CD8-positive, alpha-beta memory T cell (primary cell): Measurements from ENCODE around the gene NOXO1. TPM values are rescaled to one million over a fixed set of nuclear protein-coding genes. Genes with fewer than 3 reads are reported as not detected.
A peak's percentile ranks its signal among the peaks of the same experiment; 100 is the strongest.

Source experiments
- CTCF ChIA-PET: fragments of 350-600 bp; sonication (Branson Sonifier 250); formaldehyde crosslinking; loops from one replicate; lab custom pipeline; 2021; ENCODE audit warnings: antibody characterized with exemption; lab: Charles Lee
- POLR2A ChIA-PET: fragments of 350-600 bp; sonication (Branson Sonifier 250); formaldehyde crosslinking; loops from one replicate; lab custom pipeline; 2021; ENCODE audit warnings: antibody characterized with exemption; lab: Charles Lee
- DNase-seq, 5 donors: peaks; one replicate each; pipeline versions ENCODE4 v3.0.0 to v3.0.0-alpha.2; 2020 to 2022; ENCODE audit warnings: mixed read lengths in 1 of 5
- H3K27ac ChIP-seq: one replicate; pipeline ENCODE4 v1.7.0; 2013; ENCODE audit warnings: low read depth, mild to moderate bottlenecking, low read length, moderate library complexity
- H3K27me3 ChIP-seq: 2 replicates; pipeline ENCODE4 v1.7.0; 2013; ENCODE audit warnings: low read length, mild to moderate bottlenecking; ENCODE audit not compliant: insufficient read depth, poor library complexity, severe bottlenecking
- H3K36me3 ChIP-seq: 2 replicates; pipeline ENCODE4 v1.7.0; 2013; ENCODE audit warnings: mild to moderate bottlenecking, low read length, moderate library complexity; ENCODE audit not compliant: insufficient read depth
- H3K4me1 ChIP-seq: 2 replicates; pipeline ENCODE4 v1.7.0; 2013; ENCODE audit warnings: mild to moderate bottlenecking, low read length, moderate library complexity; ENCODE audit not compliant: insufficient read depth
- H3K4me3 ChIP-seq: 2 replicates; pipeline ENCODE4 v1.7.0; 2013; ENCODE audit warnings: mild to moderate bottlenecking, low read length
- H3K9me3 ChIP-seq: 2 replicates; pipeline ENCODE4 v1.7.0; 2013; ENCODE audit warnings: mild to moderate bottlenecking, low read length
- H3K27ac Mint-ChIP-seq, 8 donors: one replicate each; pipeline ENCODE4 v1.8.0; 2020 to 2021; ENCODE audit warnings: mixed read lengths in 8 of 8, mild to moderate bottlenecking in 6 of 8, inconsistent platforms in 3 of 8, moderate library complexity in 3 of 8
- H3K27me3 Mint-ChIP-seq, 2 donors: one replicate each; pipeline ENCODE4 v1.8.0; 2020 to 2021; ENCODE audit warnings: mixed read lengths in 2 of 2, mild to moderate bottlenecking in 1 of 2, moderate library complexity in 1 of 2
- H3K36me3 Mint-ChIP-seq, 3 donors: one replicate each; pipeline ENCODE4 v1.8.0; 2020 to 2021; ENCODE audit warnings: mixed read lengths in 3 of 3, inconsistent platforms in 1 of 3, mild to moderate bottlenecking in 1 of 3
- H3K4me1 Mint-ChIP-seq, 3 donors: one replicate each; pipeline ENCODE4 v1.8.0; 2020 to 2021; ENCODE audit warnings: mixed read lengths in 3 of 3, inconsistent platforms in 1 of 3, mild to moderate bottlenecking in 1 of 3
- H3K4me3 Mint-ChIP-seq, 7 donors: one replicate each; pipeline ENCODE4 v1.8.0; 2020 to 2021; ENCODE audit warnings: mixed read lengths in 7 of 7, mild to moderate bottlenecking in 6 of 7, moderate library complexity in 4 of 7, inconsistent platforms in 2 of 7
- H3K9me3 Mint-ChIP-seq, 5 donors: one replicate each; pipeline ENCODE4 v1.8.0; 2020 to 2022; ENCODE audit warnings: mixed read lengths in 5 of 5, mild to moderate bottlenecking in 3 of 5, moderate library complexity in 2 of 5, inconsistent platforms in 1 of 5
- polyA plus RNA-seq: library from polyadenylated mRNA; unstranded; fragments of 300-500 nt; fragmentation: Illumina TruSeq; gene quantifications from one replicate; pipeline ENCODE4 v1.2.3, GENCODE V29; 2021
- total RNA-seq, 2 experiments: library from RNA; stranded (reverse); gene quantifications; one replicate each; pipeline ENCODE4 v1.2.3, GENCODE V29; 2021

Gene NOXO1
- total and polyA plus RNA-seq, 3 experiments from 2014 or later: 0.47 to 0.48 TPM; not detected in 1

DNA sequence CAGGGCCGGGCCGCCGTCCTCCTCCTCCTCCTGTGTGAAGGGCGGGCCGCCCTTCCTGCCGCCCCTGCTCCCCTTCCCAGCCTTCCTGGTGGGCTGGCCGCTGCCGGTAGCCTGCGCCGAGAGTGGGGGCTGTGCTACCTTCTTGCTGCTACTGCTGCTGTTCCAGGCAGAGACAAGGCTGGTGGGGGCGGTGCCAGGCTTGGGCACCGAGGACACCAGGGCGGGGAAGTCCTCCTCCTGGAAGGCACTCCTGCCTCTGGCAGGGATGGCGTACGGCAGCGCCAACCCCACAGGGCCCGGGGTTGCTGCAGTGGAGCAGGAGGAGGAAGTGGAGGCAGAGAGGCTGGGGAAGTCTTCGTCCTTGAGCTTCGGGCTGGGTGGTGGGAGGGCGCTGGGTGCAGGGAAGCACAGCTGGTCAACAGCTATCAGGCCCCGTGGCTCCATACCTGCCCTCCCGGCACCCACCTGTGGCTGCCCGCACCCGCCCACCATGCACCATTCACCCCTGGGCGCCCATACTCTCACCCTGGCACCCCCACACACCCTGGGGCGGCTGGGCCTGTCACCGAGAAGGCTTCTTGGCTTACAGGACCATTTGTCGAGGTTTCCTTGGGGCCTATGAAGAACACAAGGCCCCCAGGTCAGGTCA lies 18.7 kb upstream of the NOXO1 start:
- H3K27me3 ChIP-seq: no peaks in the 10 kb centered on the region
- H3K4me3 ChIP-seq: no peak overlapping the region
- no peaks in the 10 kb centered on the region for H3K9me3 ChIP-seq
- no peak overlapping the region for H3K4me3 Mint-ChIP-seq
- no peak overlapping the region for H3K27ac Mint-ChIP-seq
- peaks cover 0 to 17% (median 4%) of the 10 kb centered on the region in 3 donors for H3K4me1 Mint-ChIP-seq
- no peak overlapping the region for H3K27ac ChIP-seq
- peaks cover 0 to 45% (median 3%) of the 10 kb centered on the region in 3 donors for H3K36me3 Mint-ChIP-seq
- POLR2A ChIA-PET: no interaction called here
- no peak for DNase-seq
- H3K27me3 Mint-ChIP-seq: no peaks in the 10 kb centered on the region
- H3K36me3 ChIP-seq: peaks cover 12% of the 10 kb centered on the region
- H3K9me3 Mint-ChIP-seq: no peaks in the 10 kb centered on the region
- peaks cover 7% of the 10 kb centered on the region for H3K4me1 ChIP-seq
- CTCF ChIA-PET: no interaction called here

DNA sequence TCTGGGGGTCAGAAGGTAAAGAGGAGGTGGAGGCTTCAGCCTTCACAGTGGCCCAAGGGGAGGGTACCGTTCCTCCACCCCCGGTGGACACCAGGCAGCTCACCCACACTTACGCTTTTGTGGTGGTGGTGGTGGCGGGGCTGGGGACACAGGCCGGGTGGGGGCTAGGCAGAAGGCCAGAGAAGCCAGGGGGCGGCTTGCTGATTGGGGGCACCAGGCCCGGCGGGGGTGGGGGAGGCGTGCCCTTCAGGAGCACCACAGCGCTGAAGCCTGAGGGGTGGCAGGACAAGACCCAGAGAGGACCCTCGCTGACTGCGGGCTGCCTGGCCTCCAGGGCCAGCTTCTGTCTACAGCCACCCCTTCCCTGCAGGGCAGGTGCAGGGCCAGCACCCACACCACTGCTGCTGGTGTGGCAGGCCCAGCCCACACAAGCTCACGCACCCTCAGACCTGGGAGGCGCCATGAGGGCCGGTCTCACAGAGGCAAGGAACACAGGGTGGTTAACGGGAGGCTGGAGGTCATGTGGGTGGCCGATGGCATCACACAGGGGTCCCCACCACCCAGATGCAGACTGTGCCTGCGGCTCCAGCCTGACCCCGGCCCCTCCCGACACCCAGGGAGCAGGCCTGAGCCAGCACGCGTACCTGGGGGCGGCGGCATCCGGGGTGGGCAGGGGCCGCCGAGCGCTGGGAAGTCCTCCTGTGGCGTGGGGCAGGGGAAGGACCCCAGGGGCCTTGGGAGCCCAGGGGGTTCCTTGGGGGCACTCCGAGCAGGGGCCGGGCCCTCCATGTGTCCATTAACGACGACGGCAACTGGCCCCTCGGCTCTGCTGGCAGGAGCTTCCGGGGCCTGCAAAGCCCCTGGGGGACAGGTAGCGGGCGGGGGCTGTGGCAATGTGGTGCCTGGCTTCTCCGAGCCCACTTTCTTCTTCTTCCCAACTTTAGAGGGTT lies 17.9 kb upstream of the NOXO1 start:
- Mint-ChIP-seq H3K4me3 (no peak overlapping the region), H3K36me3 (peaks cover 0 to 43% (median 3%) of the 10 kb centered on the region in 3 donors), H3K27ac (no peak overlapping the region), H3K9me3 (no peaks in the 10 kb centered on the region), H3K27me3 (no peaks in the 10 kb centered on the region), H3K4me1 (peaks cover 0 to 11% (median 4%) of the 10 kb centered on the region in 3 donors)
- POLR2A ChIA-PET: no interaction called here
- CTCF ChIA-PET: no interaction called here
- DNase-seq: no peak
- peaks cover 3% of the 10 kb centered on the region for H3K4me1 ChIP-seq
- no peak overlapping the region for H3K27ac ChIP-seq
- H3K9me3 ChIP-seq: no peaks in the 10 kb centered on the region
- H3K4me3 ChIP-seq: no peak overlapping the region
- no peaks in the 10 kb centered on the region for H3K27me3 ChIP-seq
- peaks cover 12% of the 10 kb centered on the region for H3K36me3 ChIP-seq

DNA sequence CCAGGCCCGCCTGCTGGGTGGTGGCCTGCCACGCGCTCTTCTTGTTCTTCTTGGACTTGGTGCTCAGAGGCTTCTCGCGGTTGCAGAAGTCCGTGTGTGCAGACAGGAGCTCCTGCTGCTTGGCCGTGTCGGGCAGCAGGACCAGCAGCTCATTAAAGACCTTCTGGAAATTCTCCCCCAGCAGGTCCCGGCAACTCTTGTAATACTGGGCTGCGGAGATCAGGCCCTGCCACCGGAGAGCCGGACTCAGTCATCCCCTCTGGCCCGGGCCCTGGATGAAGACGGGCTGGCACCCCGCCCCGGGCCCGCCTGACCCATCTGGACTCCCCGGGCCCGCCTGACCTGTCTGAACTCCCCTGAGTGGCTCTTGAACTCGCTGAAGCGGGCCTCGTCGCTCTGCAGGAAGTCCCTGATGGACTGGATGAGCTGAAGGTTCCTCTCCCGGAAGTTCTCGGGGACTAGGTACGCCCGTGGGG lies 17.1 kb upstream of the NOXO1 start:
- H3K27me3 ChIP-seq: no peaks in the 10 kb centered on the region
- Mint-ChIP-seq H3K27ac (peak overlapping the region in 2 of 8 donors; percentile 64 to 76), H3K4me1 (peaks cover 0 to 12% (median 4%) of the 10 kb centered on the region in 3 donors), H3K4me3 (no peak overlapping the region), H3K36me3 (peaks cover 0 to 43% (median 3%) of the 10 kb centered on the region in 3 donors), H3K9me3 (no peaks in the 10 kb centered on the region), H3K27me3 (no peaks in the 10 kb centered on the region)
- CTCF ChIA-PET: interaction anchor here (1.1 to 1.2 kb wide), 2 partner anchors 15 to 142 kb away, joined by 3 to 4 read pairs; no protein-coding TSS in a partner anchor
- DNase-seq: no peak
- no peaks in the 10 kb centered on the region for H3K4me1 ChIP-seq
- H3K4me3 ChIP-seq: no peak overlapping the region
- no peak overlapping the region for H3K27ac ChIP-seq
- no peaks in the 10 kb centered on the region for H3K9me3 ChIP-seq
- peaks cover 12% of the 10 kb centered on the region for H3K36me3 ChIP-seq
- POLR2A ChIA-PET: no interaction called here

DNA sequence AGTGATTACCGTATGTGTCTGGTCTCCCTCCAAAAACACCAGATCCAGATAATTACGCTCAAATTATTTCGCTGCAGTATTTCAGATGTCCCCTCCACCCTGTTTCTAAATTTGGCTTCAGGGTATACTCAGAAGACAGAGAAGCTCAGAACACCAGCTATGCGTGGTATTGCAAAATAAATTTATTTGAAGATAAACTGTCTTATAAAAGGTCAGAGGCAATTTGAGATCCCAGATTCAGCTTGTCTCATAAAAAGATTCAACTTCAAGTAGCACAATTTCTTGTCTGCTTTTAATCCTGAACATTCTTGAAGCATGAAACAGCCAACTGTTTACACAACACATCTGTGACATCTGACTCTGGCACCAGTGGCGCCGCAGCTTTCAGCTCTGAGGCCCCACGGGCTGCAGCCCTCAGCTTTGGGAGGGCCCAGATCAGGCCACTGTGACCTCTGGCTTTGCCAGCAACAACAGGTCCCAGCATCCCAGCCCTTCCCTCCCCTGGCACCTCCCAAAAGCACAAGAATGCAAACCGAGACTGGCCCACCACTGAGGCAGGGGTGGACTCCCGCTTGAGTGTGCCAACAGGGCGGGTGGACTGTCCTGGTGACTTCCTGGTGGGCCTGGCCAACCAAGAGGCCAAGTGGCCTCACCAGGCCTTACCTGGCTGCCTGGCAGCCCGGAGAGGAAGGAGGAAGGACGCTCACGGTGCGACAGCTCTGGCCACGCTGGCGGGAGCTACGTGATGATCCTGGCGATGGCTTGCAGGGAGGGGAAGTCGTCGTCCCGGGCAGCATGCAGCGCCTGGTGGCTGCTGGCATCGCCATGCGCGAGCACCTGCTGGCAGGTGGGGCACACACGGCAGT lies 16.5 kb upstream of the NOXO1 start:
- ChIA-PET CTCF (interaction anchor here (1.1 to 1.2 kb wide), 2 partner anchors 16 to 143 kb away, joined by 3 to 4 read pairs; no protein-coding TSS in a partner anchor), POLR2A (no interaction called here)
- DNase-seq: no peak
- H3K36me3 ChIP-seq: peaks cover 12% of the 10 kb centered on the region
- no peaks in the 10 kb centered on the region for H3K9me3 ChIP-seq
- no peaks in the 10 kb centered on the region for H3K27me3 Mint-ChIP-seq
- no peak overlapping the region for H3K4me3 ChIP-seq
- peaks cover 0 to 13% (median 4%) of the 10 kb centered on the region in 3 donors for H3K4me1 Mint-ChIP-seq
- H3K27ac Mint-ChIP-seq: peak overlapping the region in 1 of 8 donors; percentile 3
- H3K27ac ChIP-seq: no peak overlapping the region
- H3K9me3 Mint-ChIP-seq: no peaks in the 10 kb centered on the region
- H3K4me1 ChIP-seq: no peaks in the 10 kb centered on the region
- H3K36me3 Mint-ChIP-seq: peaks cover 0 to 43% (median 3%) of the 10 kb centered on the region in 3 donors
- H3K27me3 ChIP-seq: no peaks in the 10 kb centered on the region
- H3K4me3 Mint-ChIP-seq: no peak overlapping the region

DNA sequence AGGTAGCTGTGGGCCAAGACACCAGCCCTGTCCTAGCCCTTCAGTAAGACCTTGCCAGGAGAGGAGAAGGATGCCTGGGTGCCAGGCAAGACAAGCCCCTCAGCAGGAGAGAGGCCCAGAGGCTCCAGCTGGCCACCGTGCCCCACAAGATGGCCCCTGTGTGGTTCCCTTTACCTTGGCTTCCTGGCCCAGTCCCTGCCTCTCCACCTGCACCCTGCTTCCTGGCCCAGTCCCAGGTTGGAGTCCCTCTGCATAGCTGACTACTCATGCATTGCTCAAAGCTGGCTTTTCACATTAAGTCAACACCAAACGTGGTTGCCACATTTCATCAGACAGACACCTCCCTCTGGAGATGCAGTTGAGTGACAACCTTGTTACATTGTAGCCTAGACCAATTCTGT lies 12.5 kb upstream of the NOXO1 start:
- peaks cover 16% of the 10 kb centered on the region for H3K4me1 ChIP-seq
- Mint-ChIP-seq H3K4me3 (peak overlapping the region in 3 of 7 donors; percentile 19 to 66 (median 37)), H3K27me3 (peaks cover 5 to 7% of the 10 kb centered on the region in 2 donors), H3K27ac (peak overlapping the region in 7 of 8 donors; percentile 59 to 90 (median 82)), H3K36me3 (peaks cover 0 to 14% (median 1%) of the 10 kb centered on the region in 3 donors), H3K9me3 (no peaks in the 10 kb centered on the region), H3K4me1 (peaks cover 12 to 35% (median 21%) of the 10 kb centered on the region in 3 donors)
- no peak overlapping the region for H3K27ac ChIP-seq
- POLR2A ChIA-PET: interaction anchor here (0.9 to 1.1 kb wide), 2 partner anchors 10 to 15 kb away, joined by 3 read pairs; no protein-coding TSS in a partner anchor
- H3K4me3 ChIP-seq: no peak overlapping the region
- no peaks in the 10 kb centered on the region for H3K9me3 ChIP-seq
- no peak for DNase-seq
- CTCF ChIA-PET: interaction anchor here (0.6 to 3.5 kb wide), 2 partner anchors 10 to 29 kb away, joined by 3 to 17 read pairs; no protein-coding TSS in a partner anchor
- H3K36me3 ChIP-seq: no peaks in the 10 kb centered on the region
- peaks cover 14% of the 10 kb centered on the region for H3K27me3 ChIP-seq

DNA sequence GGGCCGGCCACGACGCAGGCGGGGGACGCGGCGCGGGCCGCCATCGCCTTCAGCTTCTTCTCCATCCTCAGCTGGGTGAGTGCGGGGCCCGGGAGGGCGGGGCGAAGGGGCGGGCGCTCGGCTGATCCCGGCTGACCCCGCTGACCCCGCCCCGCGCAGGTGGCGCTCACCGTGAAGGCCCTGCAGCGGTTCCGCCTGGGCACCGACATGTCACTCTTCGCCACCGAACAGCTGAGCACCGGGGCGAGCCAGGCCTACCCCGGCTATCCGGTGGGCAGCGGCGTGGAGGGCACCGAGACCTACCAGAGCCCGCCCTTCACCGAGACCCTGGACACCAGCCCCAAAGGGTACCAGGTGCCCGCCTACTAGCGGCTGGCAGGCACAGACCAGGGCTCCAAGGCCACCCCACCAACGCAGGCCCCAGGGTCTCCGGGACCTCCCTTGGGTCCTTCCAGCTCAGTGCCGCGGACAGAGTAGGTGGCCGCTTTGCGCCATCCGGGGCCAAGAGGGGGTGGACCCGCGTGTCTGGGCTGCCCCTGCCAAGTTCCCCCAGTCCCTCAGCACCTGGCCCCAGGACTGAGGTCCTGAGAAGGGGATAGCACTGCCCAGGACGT lies 11.5 kb upstream of the NOXO1 start:
- H3K4me3 ChIP-seq: no peak overlapping the region
- H3K4me3 Mint-ChIP-seq: no peak overlapping the region
- no peaks in the 10 kb centered on the region for H3K9me3 ChIP-seq
- ChIA-PET POLR2A (interaction anchor here (0.5 to 2.9 kb wide), 7 partner anchors 11 to 162 kb away, joined by 3 to 35 read pairs (median 4); partner anchors contain the start of genes NOXO1, RPS2, TBL3 and TRAF7), CTCF (interaction anchor here (1.2 to 3.5 kb wide), 2 partner anchors 11 to 148 kb away, joined by 5 to 17 read pairs; no protein-coding TSS in a partner anchor)
- peaks cover 16% of the 10 kb centered on the region for H3K4me1 ChIP-seq
- peak overlapping the region in 1 of 8 donors; percentile 85 for H3K27ac Mint-ChIP-seq
- no peaks in the 10 kb centered on the region for H3K36me3 ChIP-seq
- peaks cover 16 to 38% (median 24%) of the 10 kb centered on the region in 3 donors for H3K4me1 Mint-ChIP-seq
- H3K27me3 Mint-ChIP-seq: peaks cover 5 to 10% of the 10 kb centered on the region in 2 donors
- peaks cover 0 to 6% (median 1%) of the 10 kb centered on the region in 3 donors for H3K36me3 Mint-ChIP-seq
- peaks cover 14% of the 10 kb centered on the region for H3K27me3 ChIP-seq
- peak in 1 of 5 donors; percentile 26 for DNase-seq
- H3K9me3 Mint-ChIP-seq: no peaks in the 10 kb centered on the region
- H3K27ac ChIP-seq: peak overlapping the region; percentile 9
